Urinary bladder (tissue), 4 donors: Measurements from ENCODE around the gene NEMF. TPM values are rescaled to one million over a fixed set of nuclear protein-coding genes. Genes with fewer than 3 reads are reported as not detected.

ENCODE experiments used
- DNase-seq: peaks from one replicate; pipeline ENCODE4 v3.0.0-alpha.2; 2015; ENCODE audit errors: extremely low spot score
- H3K27ac ChIP-seq: one replicate; pipeline ENCODE4 v1.5.1; 2013; ENCODE audit warnings: low read depth, mild to moderate bottlenecking, moderate library complexity
- H3K36me3 ChIP-seq: one replicate; pipeline ENCODE4 v1.6.1; 2013; ENCODE audit warnings: mild to moderate bottlenecking, moderate library complexity; ENCODE audit not compliant: insufficient read depth
- H3K4me1 ChIP-seq: one replicate; pipeline ENCODE4 v1.6.1; 2013; ENCODE audit warnings: mild to moderate bottlenecking, moderate library complexity; ENCODE audit not compliant: insufficient read depth
- H3K4me3 ChIP-seq: one replicate; pipeline ENCODE4 v1.5.1; 2013; ENCODE audit warnings: low read depth, low read length
- WGBS: extraction: QIAGEN DNeasy Blood & Tissue Kit; methylation state at CpG from one replicate; pipeline ENCODE4 v1.1.7; 2013; 5-methylcytosine and 5-hydroxymethylcytosine counted together
- polyA plus RNA-seq: library from polyadenylated mRNA; stranded (reverse); fragments of 200-250 nt; gene quantifications from one replicate; pipeline ENCODE4 v1.2.3, GENCODE V29; 2013
- small RNA-seq: library from RNA; depleted of rRNA; stranded (forward); fragments of <200 nt; gene quantifications from one replicate; pipeline ENCODE3, GENCODE V24; 2014
- total RNA-seq: library from RNA; depleted of rRNA; stranded (reverse); fragments of >200 nt; gene quantifications from one replicate; pipeline ENCODE4 v1.2.3, GENCODE V29; 2014
- donor health status: healthy with polysubstance abuse.
- donor health status: healthy.

The NEMF gene
- total and polyA plus RNA-seq, 2 donors, result 32.2 to 171 TPM

GRCh38 chr14:49732896-49733295 is 119.7 kb downstream of the NEMF start:
- H3K36me3 ChIP-seq, result peaks cover 2% of the 10 kb centered on the region
- no peak for DNase-seq
- H3K4me3 ChIP-seq, result no peak overlapping the region
- 89% methylated on average over 3 of the region's 3 CpGs for WGBS
- H3K4me1 ChIP-seq, result no peaks in the 10 kb centered on the region
- H3K27ac ChIP-seq, result no peak overlapping the region

Small RNAs within 50 kb of the gene (small RNA-seq; reads per million reads assigned to genes)
- gene RF00019, result not detected
- 68.3 reads per million, percentile 97 among the genes with 10 or more reads in this experiment for gene RN7SL2
- 1.8 reads per million, percentile 85 among the genes with 10 or more reads in this experiment for gene RN7SL3
- gene RNU6-189P, result not detected
- not detected for gene RNU6-539P

Other genes starting within 250 kb of the NEMF start
- gene RPL36AL, start 232.2 kb downstream of the NEMF start, total RNA-seq, result 122 TPM
- gene RPL36AL, start 232.2 kb downstream of the NEMF start, polyA plus RNA-seq, result 349 TPM
- 43.5 TPM for gene MGAT2, start 232.0 kb downstream of the NEMF start, total RNA-seq
- 20.5 TPM for gene MGAT2, start 232.0 kb downstream of the NEMF start, polyA plus RNA-seq
- 9.1 TPM for gene DNAAF2, start 217.5 kb downstream of the NEMF start, total RNA-seq
- gene DNAAF2, start 217.5 kb downstream of the NEMF start, polyA plus RNA-seq, result 6.4 TPM
- 25.5 TPM for gene POLE2, start 164.6 kb downstream of the NEMF start, total RNA-seq
- 3.2 TPM for gene POLE2, start 164.6 kb downstream of the NEMF start, polyA plus RNA-seq
- 21.6 TPM for gene KLHDC1, start 159.7 kb downstream of the NEMF start, total RNA-seq
- 4.2 TPM for gene KLHDC1, start 159.7 kb downstream of the NEMF start, polyA plus RNA-seq
- 127 TPM for gene KLHDC2, start 84.6 kb downstream of the NEMF start, total RNA-seq
- gene KLHDC2, start 84.6 kb downstream of the NEMF start, polyA plus RNA-seq, result 82.2 TPM
- gene ARF6, start 40.3 kb upstream of the NEMF start, total RNA-seq, result 49.1 TPM
- 36.9 TPM for gene ARF6, start 40.3 kb upstream of the NEMF start, polyA plus RNA-seq